CD4-positive, alpha-beta memory T cell (primary cell): ENCODE data around the gene ACAP2. TPM values are rescaled to one million over a fixed set of nuclear protein-coding genes. Genes with fewer than 3 reads are reported as not detected.

Source experiments
- CTCF ChIA-PET: fragments of 350-600 bp; sonication (Branson Sonifier 250); formaldehyde crosslinking; loops from one replicate; lab custom pipeline; 2021; ENCODE audit warnings: inconsistent platforms; ENCODE audit not compliant: partially characterized antibody; lab: Charles Lee
- POLR2A ChIA-PET: fragments of 350-600 bp; sonication (Branson Sonifier 250); formaldehyde crosslinking; loops from one replicate; lab custom pipeline; 2021; ENCODE audit not compliant: partially characterized antibody; lab: Charles Lee
- DNase-seq, 5 donors: peaks; one replicate each; pipeline versions ENCODE4 v3.0.0 to v3.0.0-alpha.2; 2020 to 2022; ENCODE audit warnings: mixed read lengths in 1 of 5
- H3K27ac ChIP-seq: one replicate; pipeline ENCODE4 v1.7.0; 2013; ENCODE audit warnings: low read depth, low read length
- H3K27me3 ChIP-seq: 2 replicates; pipeline ENCODE4 v1.7.0; 2013; ENCODE audit warnings: mild to moderate bottlenecking, low read length, moderate library complexity; ENCODE audit not compliant: insufficient read depth
- H3K36me3 ChIP-seq: 2 replicates; pipeline ENCODE4 v1.7.0; 2013; ENCODE audit warnings: mild to moderate bottlenecking, low read length, moderate library complexity; ENCODE audit not compliant: insufficient read depth
- H3K4me1 ChIP-seq: 2 replicates; pipeline ENCODE4 v1.7.0; 2013; ENCODE audit warnings: mild to moderate bottlenecking, low read length, moderate library complexity; ENCODE audit not compliant: insufficient read depth
- H3K4me3 ChIP-seq, 2 donors: one replicate each; pipeline ENCODE4 v1.7.0; 2013; ENCODE audit warnings: low read length in 2 of 2, mild to moderate bottlenecking in 1 of 2
- H3K9me3 ChIP-seq, 2 donors: one replicate each; pipeline ENCODE4 v1.7.0; 2013; ENCODE audit warnings: low read length in 2 of 2, control low read depth in 1 of 2; ENCODE audit not compliant: control insufficient read depth in 1 of 2
- H3K27ac Mint-ChIP-seq, 7 donors: one replicate each; pipeline ENCODE4 v1.8.0; 2020 to 2021; ENCODE audit warnings: mixed read lengths in 7 of 7, mild to moderate bottlenecking in 6 of 7, inconsistent platforms in 3 of 7, moderate library complexity in 3 of 7
- H3K27me3 Mint-ChIP-seq, 2 donors: one replicate each; pipeline ENCODE4 v1.8.0; 2020 to 2021; ENCODE audit warnings: mixed read lengths in 2 of 2
- H3K36me3 Mint-ChIP-seq, 2 donors: one replicate each; pipeline ENCODE4 v1.8.0; 2020 to 2021; ENCODE audit warnings: mixed read lengths in 2 of 2, inconsistent platforms in 1 of 2, mild to moderate bottlenecking in 1 of 2
- H3K4me1 Mint-ChIP-seq, 4 donors: one replicate each; pipeline ENCODE4 v1.8.0; 2020 to 2021; ENCODE audit warnings: mixed read lengths in 4 of 4, mild to moderate bottlenecking in 1 of 4
- H3K4me3 Mint-ChIP-seq, 8 donors: one replicate each; pipeline ENCODE4 v1.8.0; 2020 to 2021; ENCODE audit warnings: mixed read lengths in 8 of 8, mild to moderate bottlenecking in 7 of 8, moderate library complexity in 6 of 8, inconsistent platforms in 3 of 8
- H3K9me3 Mint-ChIP-seq, 8 donors: one replicate each; pipeline ENCODE4 v1.8.0; 2020 to 2021; ENCODE audit warnings: mixed read lengths in 8 of 8, mild to moderate bottlenecking in 5 of 8, inconsistent platforms in 3 of 8, moderate library complexity in 1 of 8
- intact Hi-C: fragments of 100-400 bp; cut with micrococcal nuclease; formaldehyde crosslinking; loops from one replicate; pipeline ENCODE4 v1.15.1; 2023
- polyA plus RNA-seq, 2 donors: library from polyadenylated mRNA; unstranded; fragments of 300-500 nt; fragmentation: Illumina TruSeq; gene quantifications; one replicate each; pipeline ENCODE4 v1.2.3, GENCODE V29; 2021
- total RNA-seq, 2 experiments: library from RNA; stranded (reverse); gene quantifications; one replicate each; pipeline ENCODE4 v1.2.3, GENCODE V29; 2021

Gene ACAP2
- total and polyA plus RNA-seq, 4 experiments from 2014 or later, result 40.9 to 73.5 (median 63.1) TPM

- peak overlapping the region; percentile 38 to 87 for H3K4me3 ChIP-seq
- no peaks in the 10 kb centered on the region for H3K36me3 ChIP-seq
- DNase-seq, result no peak
- CTCF ChIA-PET, result interaction anchor here (6.0 kb wide), 1 partner anchor 172 kb away, joined by 35 read pairs; the partner anchor contains the start of gene XXYLT1
- POLR2A ChIA-PET, result interaction anchor here (0.7 to 4.2 kb wide), 13 partner anchors 12 to 957 kb away, joined by 3 to 23 read pairs (median 4); partner anchors contain the start of genes LSG1, PPP1R2 and XXYLT1
- Mint-ChIP-seq H3K27me3 (no peaks in the 10 kb centered on the region), H3K36me3 (peaks cover 0 to 12% of the 10 kb centered on the region in 2 donors), H3K9me3 (no peaks in the 10 kb centered on the region), H3K27ac (peak overlapping the region; percentile 52 to 96 (median 85)), H3K4me3 (peak overlapping the region; percentile 61 to 94 (median 88)), H3K4me1 (peaks cover 32 to 55% (median 40%) of the 10 kb centered on the region in 4 donors)
- no peaks in the 10 kb centered on the region for H3K27me3 ChIP-seq
- H3K4me1 ChIP-seq, result peaks cover 47% of the 10 kb centered on the region
- H3K9me3 ChIP-seq, result no peaks in the 10 kb centered on the region
- peak overlapping the region; percentile 38 for H3K27ac ChIP-seq
- intact Hi-C loops, result loop anchor here (1.0 kb wide), 4 partner anchors 15 to 674 kb away; partner anchors contain the start of genes PPP1R2 and XXYLT1
Observed at GRCh38 chr3:195443391-195443989, 670 bp upstream of the ACAP2 start.

DNA sequence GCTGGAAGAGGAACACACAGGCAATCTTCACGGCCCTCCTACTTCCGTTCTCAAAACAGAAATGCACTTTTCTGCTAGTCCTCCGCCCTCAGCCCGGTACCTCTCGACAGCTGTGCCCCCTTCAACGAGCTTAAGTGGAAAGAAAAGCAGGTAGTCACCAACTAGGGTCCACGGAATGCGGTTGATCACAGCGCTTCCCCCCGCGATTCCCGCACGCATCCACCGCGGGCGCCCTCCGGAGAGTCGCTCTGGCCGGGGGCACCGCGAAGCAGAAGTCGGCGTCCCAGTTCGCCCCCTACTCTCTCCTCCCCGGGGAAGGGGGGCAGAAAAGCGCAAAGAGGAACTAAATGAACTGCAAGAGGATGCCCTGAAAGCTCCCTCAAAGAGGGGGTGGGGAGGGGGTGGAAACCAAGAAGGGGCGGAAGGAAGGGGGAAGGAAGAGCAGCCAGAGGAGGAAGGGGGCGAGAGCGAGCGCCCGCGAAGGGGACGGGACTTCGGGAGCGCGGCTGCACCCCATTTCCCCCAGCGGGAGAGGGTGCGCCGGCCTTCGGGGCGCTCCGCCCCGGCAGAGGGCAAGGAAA, 738 bp downstream of the ACAP2 start:
- ChIA-PET POLR2A (interaction anchor here (1.0 to 4.2 kb wide), 14 partner anchors 10 to 956 kb away, joined by 3 to 23 read pairs (median 4); partner anchors contain the start of genes LSG1, PPP1R2 and XXYLT1), CTCF (interaction anchor here (6.0 kb wide), 1 partner anchor 171 kb away, joined by 35 read pairs; the partner anchor contains the start of gene XXYLT1)
- H3K27me3 ChIP-seq, result no peaks in the 10 kb centered on the region
- DNase-seq, result peak; percentile 44 to 75 (median 46)
- peak overlapping the region; percentile 82 to 87 for H3K4me3 ChIP-seq
- H3K27ac Mint-ChIP-seq, result peak overlapping the region; percentile 90 to 96 (median 94)
- H3K27me3 Mint-ChIP-seq, result no peaks in the 10 kb centered on the region
- no peaks in the 10 kb centered on the region for H3K9me3 Mint-ChIP-seq
- H3K4me1 ChIP-seq, result peaks cover 57% of the 10 kb centered on the region
- peaks cover 34 to 64% (median 46%) of the 10 kb centered on the region in 4 donors for H3K4me1 Mint-ChIP-seq
- H3K36me3 ChIP-seq, result no peaks in the 10 kb centered on the region
- no peaks in the 10 kb centered on the region for H3K9me3 ChIP-seq
- peak overlapping the region; percentile 93 to 97 (median 94) for H3K4me3 Mint-ChIP-seq
- intact Hi-C loops, result no loop called here
- H3K36me3 Mint-ChIP-seq, result peaks cover 0 to 12% of the 10 kb centered on the region in 2 donors
- H3K27ac ChIP-seq, result peak overlapping the region; percentile 89

DNA sequence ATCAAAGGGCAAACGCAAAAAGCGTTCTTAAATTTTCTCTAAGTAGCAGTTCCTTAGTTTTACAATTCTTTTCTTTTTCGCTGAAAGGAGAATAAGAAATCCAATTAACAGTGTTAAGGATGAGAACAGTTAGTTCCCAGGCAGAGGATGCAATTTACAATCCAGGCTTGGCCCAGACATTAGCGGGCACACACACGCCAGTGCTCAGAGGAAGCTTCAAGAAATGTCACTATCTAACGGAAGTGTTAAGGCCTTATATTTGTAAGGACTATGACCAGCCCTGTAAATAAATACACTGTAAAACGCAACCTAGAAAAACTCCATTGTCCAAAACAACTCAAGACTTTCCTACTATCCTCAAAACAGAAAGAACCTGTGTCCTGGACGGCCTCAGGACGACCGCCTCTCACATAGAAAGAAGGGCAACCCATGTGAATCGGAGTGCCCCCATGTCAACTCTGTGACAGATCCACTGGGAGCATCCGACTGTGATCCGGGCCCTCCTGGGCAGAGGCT, 1.3 kb downstream of the ACAP2 start:
- H3K27me3 ChIP-seq, result no peaks in the 10 kb centered on the region
- DNase-seq, result no peak
- Mint-ChIP-seq H3K4me3 (peak overlapping the region; percentile 93 to 97 (median 94)), H3K27me3 (no peaks in the 10 kb centered on the region), H3K27ac (peak overlapping the region; percentile 90 to 96 (median 94)), H3K9me3 (no peaks in the 10 kb centered on the region), H3K36me3 (peaks cover 0 to 12% of the 10 kb centered on the region in 2 donors), H3K4me1 (peaks cover 36 to 69% (median 48%) of the 10 kb centered on the region in 4 donors)
- ChIA-PET CTCF (interaction anchor here (6.0 kb wide), 1 partner anchor 170 kb away, joined by 35 read pairs; the partner anchor contains the start of gene XXYLT1), POLR2A (interaction anchor here (1.0 to 4.2 kb wide), 9 partner anchors 10 to 769 kb away, joined by 3 to 23 read pairs (median 4); partner anchors contain the start of genes LSG1, PPP1R2 and XXYLT1)
- H3K4me3 ChIP-seq, result peak overlapping the region; percentile 82 to 87
- peak overlapping the region; percentile 89 for H3K27ac ChIP-seq
- intact Hi-C loops, result no loop called here
- H3K9me3 ChIP-seq, result no peaks in the 10 kb centered on the region
- H3K4me1 ChIP-seq, result peaks cover 61% of the 10 kb centered on the region
- no peaks in the 10 kb centered on the region for H3K36me3 ChIP-seq

DNA sequence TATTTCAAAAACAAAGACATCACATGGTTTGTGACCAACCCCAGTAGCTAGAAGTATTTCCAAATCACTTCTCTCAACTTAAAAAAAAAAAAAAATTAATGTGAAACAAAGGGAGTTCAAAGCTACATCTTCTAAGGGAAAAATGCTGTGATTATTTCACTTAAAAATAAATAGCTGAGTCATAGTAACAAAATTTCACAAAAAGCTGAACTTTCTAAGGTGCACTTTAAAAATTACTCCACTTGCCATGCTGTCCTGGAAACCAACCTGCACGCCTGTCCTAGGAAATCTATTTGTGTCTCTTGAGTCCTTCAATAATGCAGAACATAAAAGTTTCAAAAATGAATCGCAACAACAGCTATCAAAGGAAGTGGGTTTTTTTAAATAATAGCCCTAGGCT, 1.8 kb downstream of the ACAP2 start:
- Histone ChIP-seq H3K4me1 (peaks cover 66% of the 10 kb centered on the region), H3K27ac (peak overlapping the region; percentile 89), H3K9me3 (no peaks in the 10 kb centered on the region), H3K36me3 (no peaks in the 10 kb centered on the region), H3K4me3 (peak overlapping the region in 1 of 2 donors; percentile 87), H3K27me3 (no peaks in the 10 kb centered on the region)
- Mint-ChIP-seq H3K27me3 (no peaks in the 10 kb centered on the region), H3K27ac (peak overlapping the region in 6 of 7 donors; percentile 7 to 96 (median 93)), H3K36me3 (peaks cover 0 to 12% of the 10 kb centered on the region in 2 donors), H3K4me1 (peaks cover 34 to 69% (median 50%) of the 10 kb centered on the region in 4 donors), H3K9me3 (no peaks in the 10 kb centered on the region), H3K4me3 (peak overlapping the region; percentile 93 to 97 (median 94))
- CTCF ChIA-PET, result interaction anchor here (6.0 kb wide), 1 partner anchor 170 kb away, joined by 35 read pairs; the partner anchor contains the start of gene XXYLT1
- DNase-seq, result no peak
- intact Hi-C loops, result no loop called here
- POLR2A ChIA-PET, result interaction anchor here (0.6 to 4.2 kb wide), 9 partner anchors 10 to 170 kb away, joined by 3 to 23 read pairs (median 4); partner anchors contain the start of genes PPP1R2 and XXYLT1

DNA sequence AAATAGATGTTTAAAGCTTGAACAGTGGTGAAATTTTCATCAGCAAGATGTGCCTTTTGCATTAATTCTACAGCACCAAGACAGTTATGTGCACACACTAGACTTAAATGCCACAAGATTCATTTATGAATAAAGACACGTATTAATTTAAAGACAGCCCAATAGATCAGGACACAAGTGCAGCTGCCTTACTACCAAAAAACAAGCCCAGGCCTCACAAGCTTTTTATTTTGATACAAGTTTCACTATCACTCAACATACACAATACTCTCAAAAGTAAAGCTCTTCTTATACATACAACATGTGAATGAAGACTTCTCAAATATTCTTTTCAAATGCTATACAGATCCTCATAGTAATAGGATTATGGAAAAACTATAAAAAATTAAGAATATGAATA, 2.4 kb downstream of the ACAP2 start:
- no peaks in the 10 kb centered on the region for H3K9me3 ChIP-seq
- ChIA-PET CTCF (interaction anchor here (6.0 kb wide), 1 partner anchor 169 kb away, joined by 35 read pairs; the partner anchor contains the start of gene XXYLT1), POLR2A (interaction anchor here (0.6 to 4.2 kb wide), 5 partner anchors 9 to 170 kb away, joined by 3 to 23 read pairs (median 19); partner anchors contain the start of genes PPP1R2 and XXYLT1)
- H3K27ac ChIP-seq, result no peak overlapping the region
- DNase-seq, result no peak
- H3K27me3 ChIP-seq, result no peaks in the 10 kb centered on the region
- H3K4me3 ChIP-seq, result no peak overlapping the region
- peaks cover 66% of the 10 kb centered on the region for H3K4me1 ChIP-seq
- Mint-ChIP-seq H3K27ac (peak overlapping the region in 3 of 7 donors; percentile 13 to 72 (median 68)), H3K9me3 (no peaks in the 10 kb centered on the region), H3K27me3 (no peaks in the 10 kb centered on the region), H3K4me1 (peaks cover 30 to 69% (median 50%) of the 10 kb centered on the region in 4 donors), H3K36me3 (peaks cover 0 to 12% of the 10 kb centered on the region in 2 donors), H3K4me3 (peak overlapping the region in 7 of 8 donors; percentile 50 to 78 (median 64))
- no peaks in the 10 kb centered on the region for H3K36me3 ChIP-seq
- intact Hi-C loops, result no loop called here

DNA sequence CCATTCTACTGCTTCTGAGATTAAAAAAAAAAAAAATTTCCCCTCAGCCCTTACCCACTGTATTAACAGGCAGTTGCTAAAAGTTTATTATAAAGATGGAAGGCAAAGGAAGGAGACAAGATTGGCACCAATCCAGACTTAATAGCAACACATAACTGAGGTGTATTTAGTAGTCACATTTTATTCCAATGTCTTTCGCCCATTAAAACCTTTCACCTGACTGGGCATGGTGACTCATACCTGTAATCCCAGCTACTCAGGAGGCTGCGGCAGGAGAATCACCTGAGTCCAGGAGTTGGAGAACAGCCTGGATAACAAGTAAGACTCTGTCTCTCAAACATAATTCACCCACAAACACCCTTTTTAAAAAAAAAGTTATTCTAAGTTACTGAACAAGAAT, 4.4 kb downstream of the ACAP2 start:
- peak overlapping the region in 1 of 7 donors; percentile 29 for H3K27ac Mint-ChIP-seq
- H3K4me1 ChIP-seq, result peaks cover 61% of the 10 kb centered on the region
- no peaks in the 10 kb centered on the region for H3K27me3 ChIP-seq
- H3K9me3 Mint-ChIP-seq, result no peaks in the 10 kb centered on the region
- H3K4me1 Mint-ChIP-seq, result peaks cover 31 to 70% (median 51%) of the 10 kb centered on the region in 4 donors
- DNase-seq, result no peak
- no peak overlapping the region for H3K27ac ChIP-seq
- intact Hi-C loops, result no loop called here
- H3K36me3 ChIP-seq, result no peaks in the 10 kb centered on the region
- H3K4me3 Mint-ChIP-seq, result peak overlapping the region in 2 of 8 donors; percentile 26 to 43
- no peaks in the 10 kb centered on the region for H3K27me3 Mint-ChIP-seq
- CTCF ChIA-PET, result no interaction called here
- no peak overlapping the region for H3K4me3 ChIP-seq
- H3K9me3 ChIP-seq, result no peaks in the 10 kb centered on the region
- POLR2A ChIA-PET, result no interaction called here
- H3K36me3 Mint-ChIP-seq, result peaks cover 0 to 12% of the 10 kb centered on the region in 2 donors
